GM19467 (cell line): ENCODE data around the gene BCAM.
"Not testable (repeated sequence)": the region's sequence is repeated elsewhere in the genome, so short reads cannot be mapped to it uniquely, and the experiment has no call there.

Source experiments
- ATAC-seq: cut with Tn5 transposase; IDR thresholded peaks from one replicate; pipeline ENCODE4 v1.9.1; 2021; ENCODE audit warnings: mild to moderate bottlenecking, moderate library complexity; ENCODE audit not compliant: unreplicated experiment

The BCAM gene

GRCh38 chr19:44847144-44848035, 38.5 kb downstream of the BCAM start:
- no peak for ATAC-seq

GRCh38 chr19:44848036-44848811, 39.3 kb downstream of the BCAM start:
- ATAC-seq = no peak

- no peak for ATAC-seq
Measured at GRCh38 chr19:44848812-44849447, 40.0 kb downstream of the BCAM start.

- ATAC-seq = no peak
Measured at GRCh38 chr19:44850641-44851109, 41.8 kb downstream of the BCAM start.

GRCh38 chr19:44851427-44851826, 42.5 kb downstream of the BCAM start:
- ATAC-seq = no peak

- no peak for ATAC-seq
Measured at GRCh38 chr19:44855606-44856005, 46.7 kb downstream of the BCAM start.

GRCh38 chr19:44856421-44857083, 47.6 kb downstream of the BCAM start:
- ATAC-seq = no peak

GRCh38 chr19:44857837-44858236, 48.9 kb downstream of the BCAM start:
- no peak for ATAC-seq

- not testable (repeated sequence) for ATAC-seq
Measured at GRCh38 chr19:44861576-44861975, 52.7 kb downstream of the BCAM start.

- no peak for ATAC-seq
Measured at GRCh38 chr19:44863990-44864389, 55.1 kb downstream of the BCAM start.

- no peak for ATAC-seq
Measured at GRCh38 chr19:44865196-44865767, 56.4 kb downstream of the BCAM start.

- no peak for ATAC-seq
Measured at GRCh38 chr19:44866664-44867063, 57.8 kb downstream of the BCAM start.

- no peak for ATAC-seq
Measured at GRCh38 chr19:44867578-44867977, 58.7 kb downstream of the BCAM start.

GRCh38 chr19:44869733-44870470, 61.0 kb downstream of the BCAM start:
- ATAC-seq = no peak
